HL-60/S4 treated with phorbol 12-myristate 13-acetate at 8.2 ng/mL for 4 days and 3 days (cell line): ENCODE measurements around the gene GADL1.

Experiments used
- in situ Hi-C: fragments of 300-500 bp; cut with MboI; formaldehyde crosslinking; loops from 2 replicates; pipeline ENCODE4 v1.15.0; 2022; ENCODE audit warnings: low sequenced_read_pairs

Gene GADL1

GRCh38 chr3:30681649-30682211 lies 212.7 kb downstream of the GADL1 start:
- in situ Hi-C loops: no loop called here

DNA sequence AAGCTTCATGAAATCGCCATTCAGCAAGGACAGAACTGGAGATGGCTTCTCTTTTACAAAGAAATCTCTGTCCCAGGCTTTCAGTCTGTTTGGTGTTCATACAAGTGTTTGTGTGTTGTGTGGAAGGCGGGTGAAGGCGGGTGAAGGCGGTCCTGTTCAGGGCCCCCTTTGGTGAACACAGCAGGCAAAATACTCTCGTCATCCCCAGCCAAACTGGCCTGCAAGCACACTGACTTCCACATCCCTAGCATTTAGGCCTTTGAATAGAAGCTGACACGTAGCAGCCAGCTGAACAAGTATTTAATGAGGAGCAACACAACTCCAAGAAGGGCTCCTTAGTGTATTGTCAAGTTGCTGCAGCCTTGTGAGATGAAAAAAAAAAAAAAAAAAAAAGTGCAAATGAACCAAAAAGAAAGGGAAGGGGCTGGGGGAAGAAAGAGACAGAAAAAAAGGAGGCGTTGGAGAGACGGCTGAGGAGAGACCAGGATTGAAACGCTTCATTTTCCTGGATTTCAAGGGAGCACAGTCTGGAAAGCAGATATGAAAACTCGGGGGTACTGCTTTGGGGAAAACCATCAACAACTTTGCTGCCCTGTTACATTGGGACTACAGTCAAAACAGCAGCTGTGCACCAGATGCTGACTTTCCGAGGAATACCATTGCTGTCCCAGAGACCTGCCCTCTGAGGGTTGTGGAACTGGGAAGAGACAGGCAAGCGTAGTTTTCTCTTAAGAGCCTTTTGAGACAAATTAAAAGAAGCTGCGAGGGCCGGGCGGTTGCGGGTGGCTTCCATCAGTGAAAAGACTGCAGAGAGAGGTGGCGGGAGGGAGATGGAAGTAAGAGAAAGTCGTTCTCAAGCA lies 213.4 kb downstream of the GADL1 start:
- in situ Hi-C loops: no loop called here

- in situ Hi-C loops: no loop called here
Measured at GRCh38 chr3:30679045-30679444, 215.4 kb downstream of the GADL1 start.

DNA sequence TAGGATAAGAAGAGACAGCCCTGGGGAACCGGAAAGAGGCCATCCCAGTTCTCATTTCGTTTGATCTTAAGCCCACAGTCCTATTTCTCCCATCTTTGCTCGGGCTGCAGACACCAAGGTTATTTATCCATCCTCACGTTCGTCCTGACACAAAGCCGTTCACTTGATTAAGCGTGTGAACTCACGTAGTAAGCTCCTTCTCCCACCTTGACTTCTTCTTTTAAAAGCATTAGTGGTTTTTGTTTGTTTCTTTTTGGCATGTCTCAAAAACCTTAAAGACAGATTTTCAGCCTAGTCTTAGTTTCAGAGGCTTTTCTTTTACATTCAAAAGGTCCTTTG lies 217.1 kb downstream of the GADL1 start:
- in situ Hi-C loops: no loop called here

- in situ Hi-C loops: no loop called here
Measured at GRCh38 chr3:30676424-30677346, 217.8 kb downstream of the GADL1 start.
